Esophagus mucosa (tissue), 1 donor: ENCODE results near the gene ULK1. TPM values are rescaled to one million over a fixed set of nuclear protein-coding genes. Genes with fewer than 3 reads are reported as not detected.

ENCODE experiments used
- ATAC-seq: fragments of 200-7000 bp; cut with Tn5 transposase; one replicate; pipeline ENCODE4 v1.9.1; 2020
- total RNA-seq: library from RNA; stranded (reverse); gene quantifications from one replicate; pipeline ENCODE4 v1.2.4, GENCODE V29; 2023
- donor health status: DM: yes; HTN: yes; CAD: no.

ULK1 gene
- total RNA-seq, 1 donor from 2014 or later = 12.8 TPM

DNA sequence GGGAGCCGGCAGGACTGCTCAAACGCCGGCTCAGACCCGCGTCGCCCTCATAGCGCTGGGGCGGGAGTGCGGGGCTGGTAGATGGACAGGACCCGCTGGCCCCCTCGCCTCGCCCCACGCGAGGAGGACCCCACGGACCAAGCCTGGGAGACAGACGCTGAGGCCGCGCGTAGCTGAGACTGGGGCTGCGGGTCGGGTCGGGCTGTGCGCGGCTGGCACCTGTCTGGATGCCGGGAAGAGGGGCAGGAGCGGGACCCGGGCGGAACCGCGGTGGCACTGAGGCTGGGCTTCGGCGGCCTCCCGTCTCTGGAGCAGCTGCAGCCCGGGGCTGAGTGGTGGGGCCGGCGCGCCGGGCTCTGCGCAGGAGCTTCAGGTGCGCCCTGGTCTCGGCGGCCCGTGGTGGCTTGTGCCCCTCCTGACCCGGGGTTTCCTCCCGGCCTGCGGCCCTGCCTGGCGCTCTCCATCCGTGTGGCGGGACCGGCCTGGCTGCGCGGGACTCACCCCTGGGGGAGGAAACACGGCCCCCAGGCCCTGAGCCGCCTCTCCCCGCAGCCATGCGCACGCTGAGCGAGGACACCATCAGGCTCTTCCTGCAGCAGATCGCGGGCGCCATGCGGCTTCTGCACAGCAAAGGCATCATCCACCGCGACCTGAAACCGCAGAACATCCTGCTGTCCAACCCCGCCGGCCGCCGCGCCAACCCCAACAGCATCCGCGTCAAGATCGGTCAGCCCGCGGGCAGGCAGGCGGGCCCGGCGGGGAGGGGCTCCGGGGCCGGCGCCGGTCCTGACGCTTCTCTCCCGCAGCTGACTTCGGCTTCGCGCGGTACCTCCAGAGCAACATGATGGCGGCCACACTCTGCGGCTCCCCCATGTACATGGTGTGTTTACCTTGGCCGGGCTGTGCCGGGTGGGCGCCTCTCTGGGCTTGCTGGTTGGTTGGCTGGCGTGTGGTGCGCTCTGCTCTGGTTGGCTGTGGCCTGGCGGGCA lies 14.0 kb downstream of the ULK1 start:
- ATAC-seq = no peak

DNA sequence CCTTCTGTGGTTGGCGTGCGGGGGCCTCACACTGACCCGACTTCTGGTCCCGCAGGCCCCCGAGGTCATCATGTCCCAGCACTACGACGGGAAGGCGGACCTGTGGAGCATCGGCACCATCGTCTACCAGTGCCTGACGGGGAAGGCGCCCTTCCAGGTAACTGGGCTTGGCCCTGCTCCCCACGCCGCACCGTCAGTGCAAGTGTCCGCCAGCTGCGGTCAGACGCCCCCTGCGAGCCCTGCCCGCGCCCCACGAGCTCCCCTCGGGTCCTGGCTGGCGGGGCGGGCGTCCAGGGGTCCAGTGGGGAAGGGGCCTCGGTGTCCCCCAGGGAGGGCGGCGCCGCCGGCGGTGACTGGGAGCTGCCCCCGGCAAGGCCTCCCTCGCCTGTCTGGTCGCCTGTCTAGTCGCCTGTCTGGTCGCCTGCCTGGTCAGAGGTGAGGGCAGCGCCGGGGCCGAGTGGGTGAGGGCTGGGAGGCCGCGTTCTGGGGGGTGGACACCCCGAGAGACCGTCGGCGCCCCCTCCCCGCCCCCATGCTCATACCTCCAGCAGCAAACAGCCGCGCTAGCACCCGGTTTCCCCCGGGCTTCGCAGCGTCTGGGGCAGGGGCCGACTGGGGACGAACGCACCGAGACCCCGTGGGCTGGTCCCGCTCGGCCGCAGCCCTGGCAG lies 14.8 kb downstream of the ULK1 start:
- no peak for ATAC-seq

DNA sequence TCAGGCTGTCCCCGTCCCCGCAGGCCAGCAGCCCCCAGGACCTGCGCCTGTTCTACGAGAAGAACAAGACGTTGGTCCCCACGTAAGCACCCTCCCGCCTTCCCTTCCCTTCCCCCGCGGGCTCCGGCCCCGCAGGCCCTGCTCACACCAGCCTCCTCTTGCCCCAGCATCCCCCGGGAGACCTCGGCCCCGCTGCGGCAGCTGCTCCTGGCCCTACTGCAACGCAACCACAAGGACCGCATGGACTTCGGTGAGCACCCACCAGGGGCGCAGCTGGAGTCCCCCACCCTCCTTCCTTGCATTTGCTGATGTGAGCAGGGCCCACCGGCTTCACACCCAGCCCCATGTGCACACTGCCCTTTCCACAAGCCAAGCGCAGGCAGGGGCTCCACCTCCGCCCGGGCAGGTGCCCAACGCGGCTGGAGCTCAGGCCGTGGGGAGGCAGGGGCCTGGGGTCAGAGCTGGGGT lies 15.4 kb downstream of the ULK1 start:
- ATAC-seq = no peak

DNA sequence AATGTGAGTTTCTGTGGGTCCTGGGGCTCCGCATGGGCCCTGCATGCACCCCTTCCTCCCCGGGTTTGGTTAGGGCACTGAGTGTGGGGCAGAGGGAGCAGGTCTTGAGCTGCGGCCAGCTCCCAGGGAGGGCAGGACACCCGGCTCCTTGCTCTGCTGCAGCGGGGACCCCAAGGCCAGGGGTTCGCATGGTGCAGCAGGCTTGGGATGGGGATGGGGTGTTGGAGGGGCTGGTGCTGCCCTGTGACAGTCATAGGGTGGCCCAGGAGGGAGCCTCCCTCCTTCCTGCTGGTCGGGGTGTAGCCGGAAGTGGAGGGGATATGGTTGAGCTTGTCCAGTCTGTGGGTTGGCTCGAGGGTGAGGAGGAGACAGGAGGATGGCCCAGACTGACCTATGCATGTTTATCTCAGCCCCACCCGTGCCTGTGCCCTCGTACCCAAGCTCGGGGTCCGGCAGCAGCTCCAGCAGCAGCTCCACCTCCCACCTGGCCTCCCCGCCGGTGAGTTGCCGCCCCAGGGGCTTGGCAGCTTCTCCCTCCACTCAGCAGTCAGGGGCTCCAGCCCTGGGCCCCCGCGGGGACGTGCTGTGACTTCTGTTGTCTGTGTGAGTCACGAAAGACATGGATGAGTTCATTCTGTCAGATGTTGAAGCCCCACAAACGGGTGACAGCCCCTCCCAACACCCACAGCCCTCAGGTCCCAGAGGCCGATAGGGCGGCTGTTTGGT lies 16.0 kb downstream of the ULK1 start:
- no peak for ATAC-seq

DNA sequence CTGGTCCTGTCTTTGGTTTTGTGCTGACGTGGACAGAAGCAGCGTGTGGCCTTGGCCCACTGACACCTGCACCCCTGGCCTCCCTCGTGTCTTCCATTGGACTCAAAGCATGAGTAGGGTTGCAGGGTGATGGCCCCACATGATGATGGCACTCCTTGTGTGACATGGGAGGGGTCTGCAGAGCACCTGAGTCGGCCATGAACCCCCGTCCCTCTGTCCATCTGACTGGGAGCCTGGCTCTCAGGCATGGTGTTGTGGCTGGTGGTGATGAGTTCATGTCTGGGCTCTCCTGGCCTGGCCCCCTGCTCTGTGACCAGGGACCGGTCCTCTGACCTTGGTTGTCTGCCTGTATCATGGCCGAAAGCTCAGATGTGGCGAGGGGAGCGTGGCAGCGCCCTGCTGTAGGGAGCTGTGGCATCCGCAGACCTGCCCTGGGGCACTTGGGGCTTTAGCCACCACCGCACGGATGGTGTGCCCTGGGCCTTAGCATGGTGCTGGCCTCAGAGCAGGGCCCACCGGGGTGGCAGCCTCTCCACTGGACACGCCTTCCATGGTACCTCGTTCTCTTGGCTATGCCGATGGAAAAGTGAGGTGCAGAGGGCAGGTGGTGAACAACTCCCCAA lies 16.7 kb downstream of the ULK1 start:
- no peak for ATAC-seq

DNA sequence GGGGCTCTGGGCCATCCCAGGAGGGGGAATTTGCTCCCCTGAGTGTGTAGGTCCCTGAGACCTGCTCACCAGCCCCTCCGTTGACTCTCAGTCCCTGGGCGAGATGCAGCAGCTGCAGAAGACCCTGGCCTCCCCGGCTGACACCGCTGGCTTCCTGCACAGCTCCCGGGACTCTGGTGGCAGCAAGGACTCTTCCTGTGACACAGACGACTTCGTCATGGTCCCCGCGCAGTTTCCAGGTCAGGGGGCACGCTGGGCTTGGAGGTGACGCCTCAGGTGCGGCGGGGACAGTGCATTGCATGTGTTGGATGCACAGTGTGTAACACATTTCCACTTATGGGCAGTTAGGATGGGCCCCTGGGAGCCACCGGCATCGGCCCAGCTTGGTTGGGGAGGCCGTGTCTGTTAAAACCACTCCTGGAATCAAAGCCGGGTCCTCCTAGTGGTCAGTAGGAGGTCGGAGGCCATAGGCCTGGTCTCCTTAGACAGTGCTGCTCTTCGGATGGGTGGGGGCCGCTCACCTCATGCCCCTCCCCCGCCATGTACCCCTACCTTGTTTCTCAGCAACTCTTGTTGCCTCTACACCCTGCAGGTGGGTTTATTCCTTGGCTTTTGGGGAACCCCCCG lies 17.5 kb downstream of the ULK1 start:
- ATAC-seq = no peak

DNA sequence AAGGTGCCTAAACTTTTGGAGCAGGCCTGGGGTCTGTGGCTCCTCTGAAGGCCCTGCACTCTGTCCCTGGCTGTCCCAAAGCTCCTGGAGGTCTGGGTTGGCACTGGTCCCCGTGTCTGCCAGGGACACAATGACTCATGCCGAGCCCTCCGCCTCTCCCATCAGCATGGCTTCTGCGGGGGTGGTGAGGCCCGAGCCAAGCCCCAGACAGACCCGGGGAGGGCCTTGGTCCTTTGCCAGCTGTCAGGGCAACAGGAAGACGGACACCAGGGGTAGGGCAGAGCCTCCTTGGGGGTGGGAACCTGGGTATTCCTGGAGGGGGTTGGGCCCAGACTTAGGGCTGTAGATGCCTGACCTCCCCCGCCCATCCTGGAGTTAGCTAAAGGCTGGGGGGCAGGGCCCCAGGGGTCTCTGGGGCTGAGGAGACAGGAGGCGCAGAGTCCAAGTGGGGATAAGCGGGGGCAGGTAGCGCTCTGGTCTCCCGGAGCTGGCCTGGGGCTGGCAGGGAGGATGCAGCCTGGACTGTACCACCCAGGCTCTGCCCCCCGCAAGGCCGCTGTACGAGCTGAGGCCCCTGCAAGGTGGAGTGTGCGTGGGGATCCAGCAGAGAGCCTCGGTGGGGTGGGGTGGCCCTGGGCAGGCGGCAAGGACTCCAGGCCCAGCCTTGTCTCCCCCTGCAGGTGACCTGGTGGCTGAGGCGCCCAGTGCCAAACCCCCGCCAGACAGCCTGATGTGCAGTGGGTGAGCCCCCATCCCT lies 18.3 kb downstream of the ULK1 start:
- no peak for ATAC-seq

DNA sequence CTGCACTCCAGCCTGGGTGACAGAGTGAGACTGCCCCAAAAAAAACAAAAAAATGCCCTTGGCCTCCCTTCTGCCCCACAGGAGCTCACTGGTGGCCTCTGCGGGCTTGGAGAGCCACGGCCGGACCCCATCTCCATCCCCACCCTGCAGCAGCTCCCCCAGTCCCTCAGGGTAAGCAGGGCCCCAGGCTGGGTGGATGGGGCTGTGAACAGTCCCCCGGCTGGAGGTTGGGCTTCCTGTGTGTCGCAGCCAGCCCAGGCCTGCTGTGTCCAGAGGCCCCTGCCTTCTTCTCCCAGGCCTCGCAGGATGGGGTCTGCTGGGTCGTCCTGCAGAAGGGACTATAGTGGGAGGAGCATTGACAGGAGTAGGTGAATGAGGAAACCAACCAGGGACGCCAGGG lies 19.2 kb downstream of the ULK1 start:
- ATAC-seq = no peak

DNA sequence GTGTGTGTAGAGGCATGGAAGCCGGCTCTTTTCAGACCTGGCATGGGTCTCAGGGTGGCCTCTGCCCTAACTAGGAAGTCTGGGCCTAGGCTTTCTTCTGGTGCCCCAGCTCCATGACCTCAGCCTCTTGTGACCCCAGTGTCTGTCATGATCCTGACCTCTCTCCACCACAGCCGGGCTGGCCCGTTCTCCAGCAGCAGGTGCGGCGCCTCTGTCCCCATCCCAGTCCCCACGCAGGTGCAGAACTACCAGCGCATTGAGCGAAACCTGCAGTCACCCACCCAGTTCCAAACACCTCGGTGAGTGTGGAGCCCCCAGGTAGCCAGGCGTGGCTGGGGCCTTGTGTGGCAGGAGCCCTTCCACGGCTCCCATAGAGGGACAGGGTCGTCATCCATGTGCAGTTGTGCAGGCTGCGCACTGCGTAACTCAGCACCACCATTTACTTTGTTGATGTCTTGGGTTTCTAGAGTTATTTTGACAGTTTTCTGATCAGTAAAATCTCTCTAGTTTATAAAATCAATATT lies 19.8 kb downstream of the ULK1 start:
- no peak for ATAC-seq

DNA sequence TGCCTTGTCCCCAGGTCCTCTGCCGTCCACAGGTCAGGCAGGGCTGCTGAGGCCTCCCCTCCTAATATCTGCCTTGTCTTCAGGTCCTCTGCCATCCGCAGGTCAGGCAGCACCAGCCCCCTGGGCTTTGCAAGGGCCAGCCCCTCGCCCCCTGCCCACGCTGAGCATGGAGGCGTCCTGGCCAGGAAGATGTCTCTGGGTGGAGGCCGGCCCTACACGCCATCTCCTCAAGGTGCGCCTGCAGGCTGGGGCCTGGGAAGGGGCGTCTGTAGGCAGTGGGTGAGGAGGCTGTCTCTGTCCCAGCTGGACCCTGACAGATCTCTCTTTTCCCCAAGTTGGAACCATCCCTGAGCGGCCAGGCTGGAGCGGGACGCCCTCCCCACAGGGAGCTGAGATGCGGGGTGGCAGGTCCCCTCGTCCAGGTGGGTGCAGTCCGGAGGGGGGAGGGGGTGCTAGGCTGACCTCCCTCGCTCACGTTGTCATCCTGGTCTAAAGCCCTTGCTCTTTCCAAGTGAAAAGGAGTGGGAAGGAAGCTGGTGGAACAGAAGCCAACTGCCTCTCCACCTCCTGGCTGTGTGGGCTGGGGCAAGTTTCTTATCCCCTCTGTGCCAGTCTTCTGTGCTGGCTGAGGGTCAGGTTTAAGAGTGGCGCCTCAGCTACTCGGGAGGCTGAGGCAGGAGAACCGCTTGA lies 20.7 kb downstream of the ULK1 start:
- no peak for ATAC-seq

DNA sequence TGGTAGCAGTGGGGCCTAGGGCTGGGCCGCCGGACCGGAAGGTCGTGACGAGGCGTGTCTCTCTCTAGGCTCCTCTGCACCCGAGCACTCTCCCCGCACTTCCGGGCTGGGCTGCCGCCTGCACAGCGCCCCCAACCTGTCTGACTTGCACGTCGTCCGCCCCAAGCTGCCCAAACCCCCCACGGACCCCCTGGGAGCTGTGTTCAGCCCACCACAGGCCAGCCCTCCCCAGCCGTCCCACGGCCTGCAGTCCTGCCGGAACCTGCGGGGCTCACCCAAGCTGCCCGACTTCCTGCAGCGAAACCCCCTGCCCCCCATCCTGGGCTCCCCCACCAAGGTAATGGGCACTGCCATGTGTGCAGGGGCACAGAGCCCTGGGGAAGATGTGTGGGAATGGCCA lies 21.4 kb downstream of the ULK1 start:
- no peak for ATAC-seq

DNA sequence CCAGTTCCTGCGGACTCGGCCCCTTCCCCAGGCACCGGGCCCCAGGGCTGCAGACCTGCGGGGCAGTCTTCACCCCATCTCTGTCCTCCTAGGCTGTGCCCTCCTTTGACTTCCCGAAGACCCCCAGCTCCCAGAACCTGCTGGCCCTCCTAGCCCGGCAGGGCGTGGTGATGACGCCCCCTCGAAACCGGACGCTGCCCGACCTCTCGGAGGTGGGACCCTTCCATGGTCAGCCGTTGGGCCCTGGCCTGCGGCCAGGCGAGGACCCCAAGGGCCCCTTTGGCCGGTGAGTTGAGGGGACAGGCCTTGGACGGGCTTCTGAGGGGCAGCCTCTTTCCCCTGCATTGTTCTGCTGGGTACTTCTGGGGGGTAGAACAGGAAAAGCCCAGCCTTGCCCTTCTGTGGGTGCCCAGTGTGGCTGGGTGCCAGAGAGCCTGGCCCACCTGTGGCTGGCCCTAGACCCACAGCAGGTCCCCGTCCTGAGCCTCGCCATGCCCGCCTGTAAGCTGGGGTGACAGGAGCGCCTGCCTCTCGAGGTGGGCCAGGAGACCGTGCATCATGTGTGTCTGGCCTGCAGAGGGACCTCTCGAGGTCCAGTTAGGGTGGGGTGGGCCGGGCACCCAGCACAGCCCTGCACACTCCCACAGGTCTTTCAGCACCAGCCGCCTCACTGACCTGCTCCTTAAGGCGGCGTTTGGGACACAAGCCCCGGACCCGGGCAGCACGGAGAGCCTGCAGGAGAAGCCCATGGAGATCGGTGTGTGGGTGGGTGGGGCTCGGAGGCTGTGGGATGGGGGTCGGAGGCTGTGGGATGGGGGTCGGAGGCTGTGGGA lies 22.1 kb downstream of the ULK1 start:
- ATAC-seq = no peak

DNA sequence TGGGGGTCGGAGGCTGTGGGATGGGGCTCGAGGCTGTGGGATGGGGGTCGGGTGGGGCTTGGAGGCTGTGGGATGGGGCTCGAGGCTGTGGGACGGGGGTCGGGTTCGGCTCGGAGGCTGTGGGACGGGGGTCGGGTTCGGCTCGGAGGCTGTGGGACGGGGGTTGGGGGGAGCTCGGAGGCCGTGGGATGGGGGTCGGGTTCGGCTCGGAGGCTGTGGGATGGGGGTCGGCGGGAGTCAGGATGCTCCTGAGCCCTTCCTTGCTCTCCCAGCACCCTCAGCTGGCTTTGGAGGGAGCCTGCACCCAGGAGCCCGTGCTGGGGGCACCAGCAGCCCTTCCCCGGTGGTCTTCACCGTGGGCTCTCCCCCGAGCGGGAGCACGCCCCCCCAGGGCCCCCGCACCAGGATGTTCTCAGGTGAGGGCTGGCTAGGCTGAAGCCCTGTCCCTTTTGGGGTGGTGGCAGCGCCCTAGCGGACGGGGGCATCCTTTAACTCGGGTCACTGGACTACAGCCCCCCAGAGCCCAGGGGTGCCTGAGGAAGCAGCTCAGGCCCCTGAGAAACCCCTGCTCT lies 22.8 kb downstream of the ULK1 start:
- no peak for ATAC-seq

DNA sequence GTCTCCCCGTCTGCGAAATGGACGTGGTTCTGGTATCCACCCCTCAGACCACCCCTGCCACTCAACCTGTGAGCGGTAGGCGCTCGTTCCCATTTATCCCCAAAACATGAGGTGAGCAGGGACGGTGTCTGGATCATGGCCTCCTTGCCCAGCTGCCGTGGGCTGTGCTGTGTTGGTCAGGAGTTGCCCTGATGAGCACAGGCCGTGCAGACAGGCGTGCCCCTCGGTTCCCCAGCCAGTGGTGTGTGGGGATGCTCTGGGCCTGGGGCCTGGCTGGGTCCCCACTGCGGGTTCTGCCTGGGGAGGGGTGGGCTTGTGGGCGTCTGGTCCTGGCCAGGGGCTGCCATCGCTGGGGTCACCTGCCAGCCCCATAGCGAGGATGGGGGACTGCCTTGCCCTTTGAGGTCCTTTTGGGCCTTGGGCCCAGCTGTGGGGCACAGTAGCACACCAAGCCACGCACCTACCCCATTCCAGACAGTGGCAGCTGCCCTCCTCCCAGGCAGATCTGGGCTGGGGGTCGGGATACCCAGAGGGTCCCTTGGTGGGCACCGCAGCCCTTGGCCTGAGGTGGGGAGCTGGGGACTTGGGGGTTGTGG lies 23.4 kb downstream of the ULK1 start:
- ATAC-seq = no peak

DNA sequence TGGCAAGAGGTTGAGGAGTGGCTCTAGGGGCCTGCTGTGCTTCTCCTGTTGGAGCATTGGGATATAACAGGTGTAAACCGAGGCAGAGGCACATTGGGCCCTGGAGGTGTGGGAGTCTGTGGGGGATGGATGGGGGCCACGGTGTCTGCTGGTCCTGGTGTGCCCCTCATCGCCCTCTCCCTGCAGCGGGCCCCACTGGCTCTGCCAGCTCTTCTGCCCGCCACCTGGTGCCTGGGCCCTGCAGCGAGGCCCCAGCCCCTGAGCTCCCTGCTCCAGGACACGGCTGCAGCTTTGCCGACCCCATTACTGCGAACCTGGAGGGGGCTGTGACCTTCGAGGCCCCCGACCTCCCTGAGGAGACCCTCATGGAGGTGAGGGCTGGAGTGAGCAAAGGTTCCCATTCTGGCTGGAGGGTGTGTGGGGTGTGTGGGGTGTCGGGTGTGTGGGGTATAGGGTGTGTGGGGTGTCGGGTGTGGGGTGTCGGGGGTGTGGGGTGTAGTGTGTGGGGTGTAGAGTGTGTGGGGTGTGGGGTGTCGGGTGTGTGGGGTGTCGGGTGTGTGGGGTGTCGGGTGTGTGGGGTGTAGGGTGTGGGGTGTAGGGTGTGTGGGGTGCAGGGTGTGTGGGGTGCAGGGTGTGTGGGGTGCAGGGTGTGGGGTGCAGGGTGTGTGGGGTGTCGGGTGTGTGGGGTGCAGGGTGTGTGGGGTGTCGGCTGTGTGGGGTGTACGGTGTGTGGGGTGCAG lies 24.1 kb downstream of the ULK1 start:
- peak; percentile 19 for ATAC-seq

DNA sequence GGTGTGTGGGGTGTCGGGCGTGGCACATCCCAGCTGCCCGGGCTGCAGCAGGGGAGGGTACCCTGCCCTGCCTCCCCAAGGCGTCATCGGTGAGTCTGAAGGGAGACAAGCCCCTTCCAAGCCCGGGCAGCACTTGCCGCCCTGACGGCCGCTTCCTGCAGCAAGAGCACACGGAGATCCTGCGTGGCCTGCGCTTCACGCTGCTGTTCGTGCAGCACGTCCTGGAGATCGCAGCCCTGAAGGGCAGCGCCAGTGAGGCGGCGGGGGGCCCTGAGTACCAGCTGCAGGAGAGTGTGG lies 24.6 kb downstream of the ULK1 start:
- no peak for ATAC-seq

DNA sequence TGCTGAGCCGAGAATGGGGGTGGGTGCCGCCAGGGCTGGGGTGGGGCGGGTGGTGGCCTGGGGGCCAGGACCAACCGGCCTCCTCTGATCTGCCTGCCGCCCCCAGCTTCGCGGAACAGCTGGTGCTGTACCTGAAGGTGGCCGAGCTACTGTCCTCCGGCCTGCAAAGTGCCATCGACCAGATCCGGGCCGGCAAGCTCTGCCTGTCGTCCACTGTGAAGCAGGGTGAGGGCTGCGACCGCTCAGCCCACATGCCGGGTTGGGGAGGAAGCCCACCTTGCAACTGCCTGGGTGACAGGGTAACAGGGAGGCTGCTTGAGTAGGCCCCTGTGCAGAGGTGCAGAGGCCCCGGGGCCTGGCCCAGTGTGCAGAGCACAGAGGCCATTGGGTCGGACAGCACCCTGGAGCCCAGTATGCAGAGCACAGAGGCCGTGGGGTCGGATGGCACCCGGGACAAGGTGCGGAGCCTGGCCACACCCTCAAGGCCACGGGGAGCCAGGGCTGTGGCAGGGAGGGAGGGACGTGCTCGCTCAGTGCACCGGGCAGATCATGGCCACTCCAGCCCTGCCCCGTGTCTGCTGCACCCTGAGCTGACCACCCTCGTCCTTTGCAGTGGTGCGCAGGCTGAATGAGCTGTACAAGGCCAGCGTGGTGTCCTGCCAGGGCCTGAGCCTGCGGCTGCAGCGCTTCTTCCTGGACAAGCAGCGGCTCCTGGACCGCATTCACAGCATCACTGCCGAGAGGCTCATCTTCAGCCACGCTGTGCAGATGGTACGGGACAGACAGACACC lies 25.1 kb downstream of the ULK1 start:
- ATAC-seq = no peak

DNA sequence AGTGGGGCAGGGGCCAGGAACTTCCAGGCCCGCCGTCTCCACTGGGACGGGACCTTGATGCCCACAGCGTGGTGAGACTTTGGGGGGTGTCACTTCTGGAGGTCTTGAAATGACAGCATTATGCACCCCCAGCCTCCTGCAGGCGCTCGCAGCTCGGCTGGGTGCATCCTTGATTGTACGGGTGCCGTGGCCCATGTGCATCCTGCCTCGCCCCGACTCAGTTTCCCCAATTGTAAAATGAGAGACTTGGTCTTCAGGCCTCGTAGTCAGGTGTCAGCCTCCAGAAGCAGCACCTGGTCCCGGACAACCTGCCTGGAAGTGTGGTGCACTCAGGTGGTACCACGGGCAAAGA lies 25.7 kb downstream of the ULK1 start:
- ATAC-seq = no peak
